Activated CD8-positive, alpha-beta memory T cell treated with anti-CD3 and anti-CD28 coated beads, Interleukin-2, amount 50 U/mL, for 1 hour (primary cell): ENCODE measurements around the gene TMOD1.

Source experiments
- DNase-seq: peaks from one replicate; pipeline ENCODE4 v3.0.0-alpha.2; 2020; ENCODE audit errors: extremely low read depth

Gene TMOD1

DNA sequence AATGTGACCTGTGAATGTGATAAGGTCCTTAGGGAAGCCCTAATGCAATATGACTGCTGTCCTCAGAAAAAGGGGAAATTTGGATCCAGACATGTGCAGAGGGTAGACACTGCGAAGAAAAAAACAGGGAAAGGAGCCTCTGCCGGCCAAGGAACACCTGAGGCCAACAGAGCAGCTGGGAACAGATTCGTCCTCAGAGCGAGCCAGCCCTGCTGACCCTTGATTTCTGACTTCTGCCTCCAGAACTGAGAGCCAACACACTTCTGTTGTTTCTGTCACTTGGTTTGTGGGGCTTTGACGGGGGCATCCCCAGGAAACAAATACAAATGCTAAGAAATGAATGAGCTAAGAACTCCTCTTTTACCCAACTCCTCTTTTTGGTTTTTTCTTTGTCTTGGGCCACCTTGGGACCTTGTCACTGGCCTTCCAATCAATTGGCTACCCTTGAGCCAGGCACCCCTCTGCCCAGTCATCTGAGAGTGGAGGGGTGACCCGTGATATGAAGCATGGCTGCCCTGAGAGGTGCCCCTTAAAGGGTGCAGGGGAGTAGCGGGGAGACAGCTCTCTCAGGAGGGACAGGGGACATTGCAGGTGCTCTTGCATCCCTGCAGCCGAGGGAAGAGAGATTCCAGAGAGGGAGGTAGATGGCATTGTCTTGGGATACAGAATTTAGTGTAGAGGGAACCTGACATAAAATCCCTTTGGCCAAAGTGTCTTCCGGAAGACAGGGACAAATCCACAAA is 16.9 kb downstream of the TMOD1 start:
- DNase-seq: no peak

DNA sequence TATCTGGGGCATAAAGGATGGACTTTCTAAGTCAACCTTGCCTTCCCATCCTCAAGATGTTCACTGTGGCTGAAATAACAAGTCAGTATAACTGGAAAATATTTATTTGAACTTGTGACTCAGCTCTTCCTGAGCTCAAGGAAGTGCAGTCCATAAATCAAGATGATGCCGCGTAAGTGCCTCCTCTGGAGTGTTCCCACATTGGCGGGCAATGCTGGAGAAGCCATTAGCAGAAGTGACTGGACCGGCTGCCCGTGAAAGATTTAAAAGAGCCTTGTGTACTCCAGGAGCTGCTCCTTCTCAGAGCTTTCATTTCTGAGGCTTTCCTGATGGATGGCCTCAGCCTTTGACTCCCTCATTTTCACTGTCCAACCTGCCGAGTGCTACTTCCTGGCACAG is 17.4 kb downstream of the TMOD1 start:
- DNase-seq: no peak

- no peak for DNase-seq
Measured at GRCh38 chr9:97519441-97519970, 18.0 kb downstream of the TMOD1 start.

- no peak for DNase-seq
Measured at GRCh38 chr9:97521576-97522333, 20.3 kb downstream of the TMOD1 start.

- DNase-seq: no peak
Measured at GRCh38 chr9:97524424-97524823, 23.0 kb downstream of the TMOD1 start.

- no peak for DNase-seq
Measured at GRCh38 chr9:97525451-97525850, 24.0 kb downstream of the TMOD1 start.

DNA sequence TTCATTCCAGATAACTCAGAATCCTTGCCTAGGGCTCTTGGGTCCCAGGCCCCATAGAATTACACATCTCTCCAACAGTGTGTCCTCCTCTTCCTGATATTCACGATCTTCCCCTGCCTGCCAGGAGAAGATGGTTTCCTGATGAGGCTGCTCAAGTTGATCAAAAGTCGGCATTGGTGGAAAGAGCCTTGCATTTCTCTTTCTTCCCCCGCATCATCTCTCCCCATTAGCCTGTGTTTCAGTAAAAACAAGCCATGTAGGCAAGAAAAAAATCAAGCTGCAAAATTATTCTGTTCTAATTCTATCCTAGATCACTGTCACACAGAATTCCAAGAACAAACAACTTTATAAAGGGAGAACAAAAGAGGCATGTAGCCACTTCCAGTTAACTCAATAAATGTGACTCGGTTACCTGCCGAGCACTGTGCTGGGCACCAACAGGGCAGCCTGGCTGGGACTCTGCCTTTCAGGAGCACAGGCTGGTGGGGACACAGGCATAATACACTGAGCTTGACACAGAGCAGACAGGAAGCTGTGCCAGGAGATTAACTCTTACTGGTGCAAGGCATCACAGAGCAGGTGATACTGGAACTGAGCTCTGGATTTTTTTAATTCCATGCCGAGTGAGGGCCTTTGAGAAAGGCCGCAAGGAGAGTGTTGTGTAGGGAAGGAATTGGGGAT is 25.6 kb downstream of the TMOD1 start:
- no peak for DNase-seq

GRCh38 chr9:97527626-97528528 is 26.4 kb downstream of the TMOD1 start:
- DNase-seq: no peak

GRCh38 chr9:97528529-97529230 is 27.2 kb downstream of the TMOD1 start:
- no peak for DNase-seq

DNA sequence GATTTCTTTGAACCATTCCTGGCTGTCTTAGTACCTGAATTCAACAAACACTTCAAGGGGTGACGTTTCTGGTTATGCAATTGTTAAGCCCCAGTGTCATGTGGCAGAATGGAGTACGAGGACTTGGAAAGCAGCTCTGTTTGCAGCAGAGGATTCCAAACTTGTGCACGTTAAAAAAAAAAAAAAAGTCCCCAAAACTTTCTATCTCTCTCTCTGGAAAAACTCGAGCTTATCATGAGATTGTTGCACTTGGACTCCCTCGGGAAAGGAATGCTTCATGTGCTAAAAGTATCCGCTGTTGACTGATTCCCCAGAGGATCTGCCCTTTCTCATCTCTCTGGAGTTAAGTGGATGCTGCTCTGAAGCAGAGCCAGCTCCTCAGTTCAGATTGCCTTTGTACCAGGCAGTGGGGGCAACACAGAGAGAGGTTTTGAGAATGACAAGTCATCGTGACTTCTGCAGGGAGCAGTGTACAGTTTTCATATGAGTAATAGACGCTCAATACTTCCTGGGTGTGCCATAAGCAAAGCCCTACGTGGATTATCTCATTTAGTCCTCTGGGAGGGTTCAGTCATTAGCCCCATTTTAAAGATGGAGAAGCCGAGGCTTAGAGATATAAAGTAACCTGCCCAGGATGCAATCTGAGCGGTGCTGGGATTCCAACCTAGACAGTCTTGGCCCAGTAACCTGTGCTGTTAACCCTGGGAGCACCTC is 28.1 kb downstream of the TMOD1 start:
- DNase-seq: no peak

GRCh38 chr9:97531888-97532376 is 30.5 kb downstream of the TMOD1 start:
- DNase-seq: no peak

- DNase-seq: no peak
Measured at GRCh38 chr9:97534185-97534584, 32.7 kb downstream of the TMOD1 start.

GRCh38 chr9:97534961-97535594 is 33.6 kb downstream of the TMOD1 start:
- no peak for DNase-seq

DNA sequence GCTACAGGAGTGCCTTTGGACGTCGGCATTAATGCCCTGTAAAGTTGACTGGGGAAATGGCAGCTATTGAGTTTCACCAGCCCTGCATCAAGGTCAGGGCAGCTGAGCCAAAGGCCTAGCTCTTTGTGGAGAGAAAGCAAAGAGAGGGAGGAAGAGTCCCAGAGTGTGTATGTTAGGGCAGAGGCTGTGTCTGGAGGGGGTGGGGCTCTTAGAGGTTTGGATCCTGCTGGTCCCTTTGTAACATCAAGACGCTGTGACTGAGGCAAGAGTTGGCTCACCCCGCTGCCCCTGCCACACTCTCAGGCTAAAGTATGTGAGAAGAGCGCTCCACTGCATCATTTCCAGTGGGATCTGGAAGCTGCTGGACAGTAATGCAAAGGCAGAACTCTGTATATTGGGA is 34.3 kb downstream of the TMOD1 start:
- DNase-seq: no peak

DNA sequence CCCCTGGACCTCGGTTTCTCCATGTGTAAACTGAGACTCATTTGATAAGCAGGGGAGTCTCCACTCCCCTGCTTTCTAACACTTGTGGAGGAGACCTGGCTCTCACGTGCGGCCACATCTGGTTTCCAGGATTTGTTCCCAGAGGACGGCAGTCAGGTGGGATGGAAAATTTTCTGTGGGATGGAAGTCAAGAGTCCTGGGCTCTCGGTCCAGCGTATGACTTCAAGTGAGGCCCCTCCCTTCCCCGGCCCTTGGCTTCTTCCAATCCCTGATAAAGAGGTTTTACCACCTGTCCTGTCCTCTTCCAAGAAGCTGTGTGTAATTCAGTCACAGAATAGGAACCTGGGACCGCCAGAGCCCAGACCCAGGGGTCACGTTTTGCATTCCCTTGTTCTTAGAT is 35.0 kb downstream of the TMOD1 start:
- no peak for DNase-seq

DNA sequence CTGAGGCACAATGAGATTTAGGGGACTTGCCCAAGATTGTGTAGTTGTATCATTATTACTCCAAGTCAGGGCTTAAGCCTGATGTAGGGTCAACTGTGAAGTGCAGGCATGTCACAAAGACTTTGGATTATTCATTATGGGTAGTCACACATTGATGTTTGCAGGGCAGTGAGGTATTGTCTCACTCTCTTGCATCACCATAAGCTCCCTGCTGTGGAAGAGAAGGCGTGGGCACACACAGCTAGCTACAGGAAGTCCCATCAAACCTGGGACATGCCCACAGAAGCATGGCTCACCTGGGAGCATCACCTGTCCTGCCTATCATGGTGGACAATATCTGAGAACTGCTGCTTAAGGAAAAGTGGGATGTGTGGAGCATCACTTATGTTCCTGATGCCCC is 42.1 kb downstream of the TMOD1 start:
- DNase-seq: no peak

DNA sequence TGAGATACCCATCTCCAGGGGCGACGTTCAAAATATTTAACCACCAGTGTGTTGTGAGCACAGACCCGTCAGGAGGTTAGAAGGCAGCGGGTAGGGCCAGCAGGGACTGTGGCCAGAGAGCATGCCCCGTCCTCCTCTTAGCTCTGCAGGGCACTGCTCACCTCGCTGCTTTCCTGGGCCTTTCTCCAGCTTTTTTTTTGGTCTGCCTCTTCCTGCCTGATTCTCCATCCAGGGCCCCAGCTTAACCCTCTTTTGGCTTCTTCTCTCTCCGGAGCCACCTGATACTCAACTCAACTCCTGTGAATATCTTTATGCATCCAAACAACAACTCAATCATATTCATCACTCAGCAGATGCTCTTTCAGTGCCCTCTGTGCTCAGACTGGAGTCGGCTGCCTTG is 44.0 kb downstream of the TMOD1 start:
- no peak for DNase-seq

GRCh38 chr9:97547098-97547829 is 45.8 kb downstream of the TMOD1 start:
- no peak for DNase-seq

- DNase-seq: no peak
Measured at GRCh38 chr9:97548379-97548778, 46.9 kb downstream of the TMOD1 start.
